Activated naive CD4-positive, alpha-beta T cell treated with anti-CD3 and anti-CD28 coated beads, Interleukin-2, amount 50 U/mL, for 16 hours (primary cell): Measurements from ENCODE around the gene RNU7-1.
A peak's percentile ranks its signal among the peaks of the same experiment; 100 is the strongest.

Source experiments
- DNase-seq: peaks from one replicate; pipeline ENCODE4 v3.0.0-alpha.2; 2020

Gene RNU7-1

DNA sequence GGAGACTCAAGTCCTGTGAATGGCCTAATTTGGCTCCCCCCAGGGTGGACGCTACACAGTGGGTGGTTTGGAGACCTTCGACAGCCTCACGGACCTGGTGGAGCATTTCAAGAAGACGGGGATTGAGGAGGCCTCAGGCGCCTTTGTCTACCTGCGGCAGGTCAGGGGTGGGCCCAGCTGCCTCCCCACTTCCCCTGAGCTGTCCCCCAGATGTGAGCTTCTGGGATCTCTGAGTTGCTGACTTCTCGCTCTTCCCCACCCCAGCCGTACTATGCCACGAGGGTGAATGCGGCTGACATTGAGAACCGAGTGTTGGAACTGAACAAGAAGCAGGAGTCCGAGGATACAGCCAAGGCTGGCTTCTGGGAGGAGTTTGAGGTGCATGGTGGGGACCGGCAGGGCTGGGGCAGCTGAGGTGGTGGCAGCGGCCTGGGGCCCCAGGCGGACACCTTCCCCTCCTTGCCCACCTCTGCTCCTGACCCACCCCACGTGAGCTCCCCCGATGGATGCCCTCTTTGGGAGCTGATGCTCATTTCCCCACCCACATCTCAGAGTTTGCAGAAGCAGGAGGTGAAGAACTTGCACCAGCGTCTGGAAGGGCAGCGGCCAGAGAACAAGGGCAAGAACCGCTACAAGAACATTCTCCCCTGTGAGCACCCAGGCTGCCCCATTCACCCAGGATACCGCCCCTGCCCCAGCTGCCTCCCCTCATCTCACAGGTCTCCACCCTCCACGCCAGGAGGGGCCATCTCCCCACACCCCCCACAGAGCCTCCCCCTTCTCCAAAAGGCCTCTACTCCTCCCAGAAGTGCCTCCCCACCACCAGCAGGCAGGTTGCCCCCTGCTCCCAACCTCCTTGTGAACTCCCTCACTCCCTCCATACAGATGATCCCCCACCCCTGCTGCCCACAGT, 11.7 kb downstream of the RNU7-1 start:
- DNase-seq, result no peak

DNA sequence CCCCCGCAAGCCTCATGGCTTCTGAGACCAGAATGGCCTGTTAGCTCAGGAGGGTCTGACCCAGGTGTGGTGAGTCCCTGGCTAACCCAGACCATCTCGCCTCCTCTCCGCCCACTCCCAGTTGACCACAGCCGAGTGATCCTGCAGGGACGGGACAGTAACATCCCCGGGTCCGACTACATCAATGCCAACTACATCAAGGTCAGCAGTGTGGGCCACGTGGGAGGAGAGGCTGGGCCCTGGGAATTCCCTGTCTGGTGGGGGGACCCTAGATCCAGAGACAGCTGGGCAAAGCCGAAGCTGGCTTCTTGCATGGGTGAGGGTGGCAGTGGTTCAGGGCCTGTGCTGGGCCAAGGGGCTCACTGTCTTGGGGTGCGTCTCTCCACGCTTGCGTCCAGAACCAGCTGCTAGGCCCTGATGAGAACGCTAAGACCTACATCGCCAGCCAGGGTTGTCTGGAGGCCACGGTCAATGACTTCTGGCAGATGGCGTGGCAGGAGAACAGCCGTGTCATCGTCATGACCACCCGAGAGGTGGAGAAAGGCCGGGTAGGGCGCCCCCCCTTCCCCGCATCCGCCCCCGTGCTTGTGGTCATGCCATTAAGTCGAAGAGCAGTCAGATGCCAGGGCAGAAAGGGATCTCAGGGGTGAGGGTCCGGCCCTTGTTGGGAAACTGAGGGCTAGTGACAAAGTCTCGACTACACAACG, 12.6 kb downstream of the RNU7-1 start:
- DNase-seq, result no peak

DNA sequence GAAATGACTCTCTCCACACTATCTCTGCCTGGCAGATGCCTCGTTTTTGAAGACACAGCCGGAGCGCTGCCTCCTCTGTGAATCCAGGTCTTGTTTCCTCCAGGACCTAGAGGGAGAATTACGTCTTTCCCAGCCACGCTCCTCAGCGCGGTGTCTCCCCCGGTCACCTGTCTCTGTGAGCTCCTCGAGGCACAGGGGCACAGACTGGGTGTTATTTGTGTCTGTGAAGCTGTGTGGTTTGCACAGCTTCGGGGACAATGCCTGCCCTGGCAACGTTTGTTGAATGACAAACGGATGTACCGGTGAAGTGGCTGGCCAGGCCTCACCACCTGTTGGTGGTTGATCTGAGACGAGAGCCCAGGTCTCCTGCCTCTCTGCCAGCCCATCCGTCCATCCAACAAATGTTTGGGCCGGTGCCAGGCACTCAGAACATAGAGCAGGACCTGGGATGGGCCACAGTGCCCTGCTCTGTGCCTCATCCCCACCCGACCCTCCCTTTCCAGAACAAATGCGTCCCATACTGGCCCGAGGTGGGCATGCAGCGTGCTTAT, 13.6 kb downstream of the RNU7-1 start:
- DNase-seq, result no peak

DNA sequence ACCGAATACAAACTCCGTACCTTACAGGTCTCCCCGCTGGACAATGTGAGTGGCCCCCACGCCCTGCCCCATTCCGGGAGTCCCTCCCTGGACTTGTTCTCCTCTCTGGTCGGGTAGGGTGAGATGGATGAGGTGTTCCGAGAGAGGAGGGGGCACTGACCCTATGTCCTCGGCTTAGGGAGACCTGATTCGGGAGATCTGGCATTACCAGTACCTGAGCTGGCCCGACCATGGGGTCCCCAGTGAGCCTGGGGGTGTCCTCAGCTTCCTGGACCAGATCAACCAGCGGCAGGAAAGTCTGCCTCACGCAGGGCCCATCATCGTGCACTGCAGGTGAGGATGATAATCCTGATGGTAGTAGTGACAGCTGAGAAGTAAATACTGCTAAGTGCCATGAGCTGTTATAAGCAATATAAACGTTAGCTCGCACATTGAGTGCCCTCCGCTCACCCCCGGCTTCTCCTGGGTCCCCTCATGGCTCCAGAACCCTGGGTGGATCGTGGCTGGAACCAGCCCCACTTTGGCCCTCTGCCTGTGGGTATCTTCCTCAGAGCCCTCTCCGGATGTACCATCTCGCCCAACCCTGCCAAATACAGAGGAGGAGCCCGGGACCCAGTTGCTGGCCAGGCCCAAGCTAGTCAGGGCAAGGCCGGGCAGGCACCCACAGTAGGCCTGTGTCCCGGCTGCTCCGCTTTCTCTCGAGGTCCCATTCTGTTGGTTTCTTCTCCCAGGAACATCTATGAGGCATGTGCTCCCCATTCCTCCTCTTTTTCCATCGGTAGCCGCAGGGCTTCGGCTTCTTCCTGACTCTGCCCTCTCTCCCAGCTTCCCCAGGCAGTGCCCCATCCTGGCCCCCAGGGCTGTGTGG, 14.4 kb downstream of the RNU7-1 start:
- no peak for DNase-seq

DNA sequence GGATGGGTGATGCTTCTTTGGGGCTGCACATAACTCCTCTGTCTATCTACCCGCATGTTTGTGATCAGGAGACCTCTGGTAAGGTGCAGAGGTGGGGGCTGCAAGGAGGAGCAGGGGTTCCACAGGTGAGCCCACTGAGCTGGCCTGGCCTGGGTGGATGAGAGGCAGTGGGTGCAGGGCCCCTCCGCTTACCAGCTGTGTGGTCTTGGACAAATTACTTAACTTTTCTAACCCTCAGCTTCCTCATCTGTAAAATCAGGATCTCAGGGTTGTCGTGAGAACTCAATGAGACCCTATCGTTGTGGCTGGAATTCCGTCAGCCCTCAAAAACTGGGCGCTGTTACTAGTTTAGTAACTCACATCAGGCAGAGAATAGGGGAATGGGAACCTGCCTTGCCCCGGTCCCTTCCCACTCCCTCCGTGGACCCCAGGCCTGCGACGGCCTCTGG, 15.0 kb downstream of the RNU7-1 start:
- no peak for DNase-seq

DNA sequence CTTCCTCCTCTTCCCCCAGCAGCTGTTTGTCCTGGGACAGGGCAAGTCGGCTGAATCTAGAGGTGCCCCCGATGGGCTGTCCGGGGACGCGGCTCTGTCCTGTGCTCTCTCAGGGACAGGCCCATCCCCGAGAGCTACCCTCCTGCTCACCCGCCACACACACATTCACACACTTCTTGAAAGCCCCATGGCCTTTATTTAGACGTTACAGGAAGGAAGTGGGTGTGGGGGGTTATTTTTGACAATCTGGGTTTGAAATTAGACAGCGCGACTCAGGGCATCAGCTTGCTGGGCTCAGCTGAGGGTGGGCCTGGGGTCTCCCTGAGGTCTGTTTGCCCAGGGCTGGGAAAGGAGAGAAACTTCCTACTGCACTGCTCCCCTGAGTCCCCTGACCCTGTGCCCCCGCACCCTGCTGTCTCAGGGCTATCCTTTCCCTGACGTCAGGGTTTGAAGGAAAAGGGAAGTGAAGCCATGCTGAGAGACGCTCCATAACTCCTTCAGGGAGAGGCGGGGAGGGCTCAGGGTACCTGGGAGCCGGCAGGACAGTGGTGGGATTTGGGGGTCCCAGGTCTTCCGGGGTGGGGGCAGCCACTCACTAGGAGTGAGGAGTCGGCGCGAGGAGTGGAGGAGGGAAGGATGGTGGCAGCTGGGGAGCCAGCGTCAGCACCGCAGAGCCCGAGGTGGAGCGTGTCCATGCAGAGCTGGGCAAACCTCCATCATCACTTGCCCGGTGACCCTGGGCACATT, 15.6 kb downstream of the RNU7-1 start:
- DNase-seq, result peak; percentile 61

DNA sequence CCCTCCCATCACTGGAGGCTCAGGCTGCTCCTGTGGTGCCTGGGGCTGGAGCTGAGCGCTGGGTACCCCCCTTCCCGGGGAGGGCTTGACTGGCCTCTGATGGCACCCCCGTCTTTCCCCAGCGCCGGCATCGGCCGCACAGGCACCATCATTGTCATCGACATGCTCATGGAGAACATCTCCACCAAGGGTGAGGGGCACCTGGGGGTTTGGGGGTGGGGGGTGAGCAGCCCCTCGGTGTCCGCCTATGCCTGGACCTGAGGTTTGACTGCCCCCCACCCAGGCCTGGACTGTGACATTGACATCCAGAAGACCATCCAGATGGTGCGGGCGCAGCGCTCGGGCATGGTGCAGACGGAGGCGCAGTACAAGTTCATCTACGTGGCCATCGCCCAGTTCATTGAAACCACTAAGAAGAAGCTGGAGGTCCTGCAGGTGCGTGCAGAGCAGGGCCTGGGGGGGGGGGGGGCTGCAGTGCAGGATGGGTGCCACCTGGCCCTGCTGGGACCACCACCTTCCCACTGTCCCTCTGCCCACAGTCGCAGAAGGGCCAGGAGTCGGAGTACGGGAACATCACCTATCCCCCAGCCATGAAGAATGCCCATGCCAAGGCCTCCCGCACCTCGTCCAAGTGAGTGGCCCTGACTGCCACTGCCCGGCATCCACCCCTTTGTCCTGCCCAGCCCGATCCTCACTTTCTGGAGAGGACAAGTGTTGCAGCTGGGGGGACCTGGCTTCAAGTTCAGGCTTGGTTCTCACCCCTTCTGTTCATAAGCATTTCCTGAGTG, 16.4 kb downstream of the RNU7-1 start:
- no peak for DNase-seq

DNA sequence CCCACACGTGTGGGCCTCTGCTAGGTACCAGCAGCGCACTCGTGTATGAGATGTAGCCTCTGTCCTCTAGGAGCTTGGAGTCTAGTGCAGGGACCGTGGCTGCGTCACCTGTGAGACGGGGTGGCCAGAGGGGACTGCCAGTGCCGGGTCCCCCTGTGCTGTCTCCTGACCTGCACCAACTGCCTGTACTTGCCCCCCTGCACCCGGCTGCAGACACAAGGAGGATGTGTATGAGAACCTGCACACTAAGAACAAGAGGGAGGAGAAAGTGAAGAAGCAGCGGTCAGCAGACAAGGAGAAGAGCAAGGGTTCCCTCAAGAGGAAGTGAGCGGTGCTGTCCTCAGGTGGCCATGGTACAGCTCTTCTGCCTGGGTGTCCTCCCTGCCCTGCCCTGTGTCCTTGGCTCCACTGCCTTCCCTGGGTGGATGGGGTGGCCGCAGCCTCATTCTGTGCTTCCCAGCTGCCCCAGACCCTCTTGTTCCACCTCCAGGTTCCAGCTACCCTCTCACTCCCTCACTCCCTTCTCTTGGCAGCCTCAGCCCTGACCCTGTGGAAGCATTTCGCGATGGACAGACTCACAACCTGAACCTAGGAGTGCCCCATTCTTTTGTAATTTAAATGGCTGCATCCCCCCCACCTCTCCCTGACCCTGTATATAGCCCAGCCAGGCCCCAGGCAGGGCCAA, 17.1 kb downstream of the RNU7-1 start:
- DNase-seq, result no peak

DNA sequence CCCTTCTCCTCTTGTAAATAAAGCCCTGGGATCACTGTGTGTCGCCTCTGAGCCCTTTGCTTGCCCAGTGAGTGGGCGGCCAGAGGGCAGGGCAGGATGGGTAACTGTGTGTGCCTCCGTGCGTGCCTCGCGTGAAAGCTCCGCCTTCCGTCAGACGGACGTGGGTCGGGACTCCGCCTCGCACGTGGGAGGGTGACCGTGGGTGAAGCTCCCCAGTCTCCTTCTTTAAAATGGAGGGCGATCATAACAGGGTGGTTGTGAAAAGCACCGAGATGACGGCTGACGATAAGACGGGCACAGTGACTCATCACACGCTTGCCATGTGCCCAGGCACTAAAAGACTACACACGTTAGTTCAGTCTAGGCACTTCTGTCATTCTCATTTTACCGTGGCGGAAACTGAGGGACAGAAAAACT, 17.7 kb downstream of the RNU7-1 start:
- peak; percentile 95 for DNase-seq

DNA sequence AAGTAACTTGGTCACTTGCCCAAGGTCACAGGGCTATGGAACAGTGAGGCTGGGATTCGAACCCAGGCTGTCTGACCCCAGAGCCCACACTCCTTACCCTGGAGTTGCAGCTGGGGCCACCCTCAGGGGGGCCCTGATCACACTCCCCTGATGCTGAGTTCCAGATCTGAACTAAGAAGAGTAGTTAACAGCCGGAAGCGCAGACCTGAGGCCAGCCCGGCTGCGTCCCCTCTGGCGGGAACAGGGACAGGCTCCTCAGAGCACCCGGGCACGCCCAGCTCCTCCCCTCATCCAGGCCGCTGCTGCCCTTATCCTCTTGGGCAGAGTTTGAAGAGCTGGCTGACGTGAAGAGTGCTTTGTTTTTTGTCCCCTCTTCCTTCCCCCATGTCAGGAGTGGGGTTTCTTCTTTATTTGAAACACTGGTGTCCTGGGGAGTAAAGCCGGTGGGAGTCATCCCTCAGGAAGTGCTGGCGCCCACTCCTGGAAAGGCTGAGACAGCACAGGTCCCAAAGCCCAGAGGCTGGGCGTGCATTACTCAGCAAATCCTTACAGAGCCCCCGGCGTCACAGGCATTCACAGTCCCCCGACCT, 18.2 kb downstream of the RNU7-1 start:
- peak; percentile 60 for DNase-seq

DNA sequence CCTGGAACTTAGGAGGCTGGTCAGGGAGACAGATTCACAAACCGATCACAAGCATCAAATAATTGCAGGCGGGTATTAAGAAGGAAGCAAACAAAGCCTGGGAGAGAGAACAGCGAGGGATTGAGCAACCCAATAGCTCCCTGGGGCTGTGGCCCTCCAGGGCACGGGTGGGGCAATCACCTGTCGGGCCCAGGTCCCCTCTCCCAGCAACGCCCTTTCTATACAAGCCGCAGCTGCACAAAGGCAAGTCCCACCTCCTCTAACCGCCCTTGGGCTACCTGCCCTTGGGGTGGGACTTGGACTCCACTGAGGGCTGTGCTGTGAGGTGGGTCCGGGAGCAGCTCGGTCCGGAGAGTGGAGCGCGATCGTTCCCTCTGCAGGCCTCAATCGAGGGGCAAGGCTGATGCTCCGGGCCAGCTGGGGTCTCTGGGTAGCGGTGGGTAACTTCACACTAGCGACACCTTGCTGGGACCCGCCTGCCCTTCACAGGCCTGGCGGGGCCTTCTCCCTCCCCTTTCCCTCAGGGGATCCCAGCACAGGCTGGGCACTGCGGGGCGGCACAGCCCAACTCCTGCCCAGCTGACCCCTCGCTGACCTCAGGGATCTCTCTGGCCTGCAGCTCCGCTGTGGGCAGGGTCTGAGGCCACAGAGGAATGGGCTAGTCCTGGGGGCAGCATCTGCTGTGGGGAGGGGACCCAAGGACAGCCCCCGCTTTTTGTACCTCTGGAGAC, 18.8 kb downstream of the RNU7-1 start:
- DNase-seq, result no peak

DNA sequence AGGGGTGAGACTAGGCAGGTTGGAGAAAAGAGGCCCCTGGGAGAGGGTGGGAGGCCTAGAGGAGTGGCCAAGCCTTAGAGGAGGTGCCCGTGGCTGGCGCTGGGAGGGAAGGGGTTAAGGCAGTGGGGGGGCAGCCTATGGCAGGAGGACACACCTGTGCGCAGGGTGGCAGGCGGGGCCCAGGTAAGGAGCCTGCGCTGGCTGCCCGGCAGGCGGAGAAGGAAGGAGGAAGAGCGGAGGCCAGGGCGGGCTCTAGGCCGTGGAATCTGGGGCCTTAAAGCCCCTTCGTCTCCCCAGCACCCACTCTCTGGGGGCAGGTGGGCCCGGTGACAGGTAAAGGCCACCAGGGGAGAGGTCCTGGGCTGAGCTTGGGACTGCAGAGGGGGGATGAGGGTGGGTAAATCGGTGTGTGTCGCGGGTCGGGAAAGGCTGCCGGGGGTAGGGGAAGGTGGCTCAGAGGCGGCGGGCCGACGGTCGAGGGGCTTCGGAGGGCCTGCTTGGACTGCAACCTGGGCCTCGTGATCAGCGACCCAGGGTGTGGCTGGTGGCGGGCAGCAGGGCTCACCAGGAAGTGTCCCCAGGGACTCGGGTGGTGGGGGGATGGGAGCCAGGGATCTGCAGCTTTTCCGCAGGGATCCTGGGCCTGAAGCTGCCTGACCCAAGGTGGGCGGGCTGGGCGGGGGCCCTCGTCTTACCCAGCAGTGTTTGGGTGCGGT, 19.6 kb downstream of the RNU7-1 start:
- no peak for DNase-seq

DNA sequence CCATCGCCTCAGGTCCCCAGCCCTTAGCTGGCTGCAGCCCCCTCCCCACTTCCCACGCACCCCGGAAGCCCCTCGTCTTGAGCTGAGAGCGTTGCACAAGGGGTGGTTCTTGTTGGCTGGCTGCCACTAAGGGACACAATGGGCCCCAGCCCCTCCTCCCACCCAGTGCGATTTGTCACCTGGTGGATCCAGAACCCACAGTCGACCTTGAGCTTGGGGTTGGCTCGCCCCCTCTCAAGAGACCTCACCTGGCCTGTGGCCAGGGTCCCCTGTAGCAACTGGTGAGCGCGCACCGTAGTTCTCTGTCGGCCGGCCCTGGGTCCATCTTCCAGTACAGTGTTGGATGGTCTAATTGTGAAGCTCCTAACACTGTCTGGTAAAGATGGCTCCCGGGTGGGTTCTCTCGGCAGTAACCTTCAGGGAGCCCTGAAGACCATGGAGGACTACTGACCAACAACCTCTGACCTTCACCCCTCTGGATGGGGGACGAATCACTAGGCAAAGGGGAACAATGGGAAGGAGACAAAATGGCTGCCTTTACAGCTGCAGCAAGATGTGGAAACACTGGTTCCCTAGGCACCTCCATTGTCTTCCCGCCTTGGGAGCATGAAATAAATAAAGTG, 20.3 kb downstream of the RNU7-1 start:
- no peak for DNase-seq

DNA sequence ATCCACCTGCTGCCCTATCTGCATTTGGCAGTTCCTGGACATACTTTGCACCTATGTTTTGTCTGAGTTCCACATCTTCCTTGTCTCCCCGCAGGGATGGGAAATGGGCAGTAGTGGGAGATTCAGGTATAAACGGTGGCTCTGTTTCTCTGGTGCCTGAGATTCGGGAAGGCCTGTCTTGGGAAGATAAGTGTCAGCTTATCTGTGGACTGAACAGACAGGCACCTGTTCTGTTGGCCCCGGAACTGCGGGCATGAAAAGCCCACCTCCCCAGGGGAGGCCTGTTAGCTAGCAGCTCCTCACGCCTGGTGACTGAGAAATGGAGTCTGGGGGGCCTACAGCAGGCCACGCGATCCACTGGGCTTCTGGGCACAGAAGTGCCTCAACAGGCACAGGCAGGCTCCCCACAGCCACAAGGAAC, 21.0 kb downstream of the RNU7-1 start:
- no peak for DNase-seq

DNA sequence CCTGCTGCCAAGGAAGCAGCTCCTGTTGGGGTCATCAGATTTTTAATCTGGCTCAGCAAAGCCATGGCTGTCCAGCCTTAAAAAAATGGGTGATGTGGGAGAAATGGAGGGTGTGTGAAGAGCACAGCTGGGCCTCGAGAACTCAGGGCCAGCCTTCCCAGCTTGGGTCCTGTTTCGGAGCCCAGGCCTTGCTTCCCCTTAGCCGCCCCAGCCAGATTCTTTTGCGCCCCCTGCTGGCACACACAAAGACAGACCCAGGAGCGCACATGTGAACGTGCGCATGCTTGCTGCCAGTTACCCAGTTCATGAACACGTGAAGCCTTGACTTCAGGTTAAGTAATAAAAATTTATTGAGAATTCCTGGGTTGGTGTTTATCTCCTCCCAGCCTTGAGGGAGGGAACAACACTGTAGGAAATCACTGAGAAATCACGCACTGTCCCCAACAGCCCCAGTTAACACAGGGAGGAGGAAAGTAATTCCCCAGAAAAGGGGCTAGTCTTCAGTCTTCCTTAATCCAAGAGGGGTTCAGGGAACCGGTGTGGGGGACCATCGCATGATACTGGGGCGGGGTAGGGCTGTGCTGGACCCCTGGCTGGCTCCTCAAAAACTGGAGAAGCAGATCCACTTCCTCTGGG, 21.5 kb downstream of the RNU7-1 start:
- peak; percentile 86 for DNase-seq

DNA sequence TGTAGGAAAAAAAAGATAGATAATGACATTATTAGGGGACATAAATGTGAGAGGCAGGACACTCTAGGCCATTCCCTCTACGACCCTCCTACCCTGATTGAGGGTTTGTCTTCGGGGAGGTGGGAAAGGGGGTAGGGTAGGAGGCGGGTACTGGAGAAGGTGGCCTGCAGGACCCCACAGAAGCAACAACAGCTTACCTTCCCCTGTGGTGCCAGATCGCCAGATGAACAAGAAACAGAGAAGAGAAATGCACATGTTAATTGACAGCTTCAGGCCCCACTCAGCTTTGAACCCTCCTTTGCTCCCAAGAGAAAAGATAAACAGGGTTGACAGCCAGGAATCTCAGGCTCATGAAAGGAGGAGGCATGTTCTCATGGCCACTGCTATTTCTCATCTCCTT, 22.1 kb downstream of the RNU7-1 start:
- no peak for DNase-seq

DNA sequence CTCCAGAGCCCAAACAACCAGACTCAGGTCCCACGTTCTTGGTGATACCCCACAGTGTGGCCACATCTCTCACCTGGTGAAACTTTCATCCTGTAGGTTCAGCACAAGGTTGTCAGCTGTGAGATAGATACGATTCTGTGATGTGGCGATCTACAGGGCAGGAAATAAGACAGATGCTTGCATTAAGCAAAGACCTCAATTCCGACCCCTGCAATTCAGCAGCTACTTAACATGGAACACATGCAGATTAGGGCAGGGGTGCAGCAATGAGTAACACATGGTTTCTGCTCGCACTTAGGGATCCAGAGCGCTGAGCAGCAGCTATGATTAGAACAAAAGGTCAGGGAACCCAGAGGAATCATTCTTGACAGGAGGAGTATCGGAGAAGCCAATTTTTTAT, 22.7 kb downstream of the RNU7-1 start:
- no peak for DNase-seq

DNA sequence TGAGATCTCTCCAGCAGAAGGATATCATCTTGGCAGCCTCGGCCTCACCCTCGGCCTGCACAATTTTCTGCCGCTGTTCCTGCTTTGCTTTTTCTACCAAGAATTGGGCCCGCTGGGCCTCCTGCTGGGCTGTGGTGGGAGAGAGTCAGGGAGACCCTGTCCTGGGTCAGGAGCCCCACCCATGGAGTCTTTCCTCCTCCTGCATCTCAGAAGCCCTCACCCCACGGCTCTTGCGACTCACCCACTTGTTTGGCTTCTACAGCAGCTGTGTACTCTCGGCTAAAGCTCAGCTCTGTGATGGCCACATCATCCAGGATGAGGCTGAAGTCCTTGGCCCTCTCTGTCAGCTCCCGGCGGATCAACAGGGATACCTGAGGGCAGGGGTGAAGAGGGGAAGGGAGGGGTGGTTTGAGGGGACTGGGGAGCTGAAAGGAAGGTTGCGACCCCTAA, 24.1 kb downstream of the RNU7-1 start:
- DNase-seq, result no peak
